H4 (cell line): ENCODE data around the gene ZNF23. TPM values are rescaled to one million over a fixed set of nuclear protein-coding genes. Genes with fewer than 3 reads are reported as not detected.

Experiments
- total RNA-seq: library from RNA; depleted of rRNA; stranded (reverse); fragments of >200 nt; shearing (Covaris generic); gene quantifications from 2 replicates; pipeline ENCODE4 v1.2.3, GENCODE V29; 2014; rRNA removed

The ZNF23 gene
- total RNA-seq, 1 experiment from 2014 or later: 9.0 TPM

Other genes with a start within 250 kb of the ZNF23 start
- 0.15 and 0.64 TPM in 2 replicates for gene HYDIN, start 231.5 kb downstream of the ZNF23 start, total RNA-seq
- gene CMTR2, start 172.8 kb downstream of the ZNF23 start, total RNA-seq: 25.1 and 27.0 TPM in 2 replicates
- gene CALB2, start 103.5 kb downstream of the ZNF23 start, total RNA-seq: 30.2 and 32.3 TPM in 2 replicates
- gene TLE7, start 20.2 kb downstream of the ZNF23 start, total RNA-seq: not detected in 2 replicates
- 3.3 and 7.1 TPM in 2 replicates for gene ZNF19, start 27.1 kb upstream of the ZNF23 start, total RNA-seq
- gene CHST4, start 64.2 kb upstream of the ZNF23 start, total RNA-seq: 0.19 and 0.66 TPM in 2 replicates
- not detected in 2 replicates for gene TAT, start 114.8 kb upstream of the ZNF23 start, total RNA-seq
- not detected in 2 replicates for gene MARVELD3, start 163.9 kb upstream of the ZNF23 start, total RNA-seq